ENCODE measurements around the gene GPR18. TPM values are rescaled to one million over a fixed set of nuclear protein-coding genes. Genes with fewer than 3 reads are reported as not detected.

GPR18 gene
- total RNA-seq, 1 donor from 2014 or later, result 0.59 TPM

DNA sequence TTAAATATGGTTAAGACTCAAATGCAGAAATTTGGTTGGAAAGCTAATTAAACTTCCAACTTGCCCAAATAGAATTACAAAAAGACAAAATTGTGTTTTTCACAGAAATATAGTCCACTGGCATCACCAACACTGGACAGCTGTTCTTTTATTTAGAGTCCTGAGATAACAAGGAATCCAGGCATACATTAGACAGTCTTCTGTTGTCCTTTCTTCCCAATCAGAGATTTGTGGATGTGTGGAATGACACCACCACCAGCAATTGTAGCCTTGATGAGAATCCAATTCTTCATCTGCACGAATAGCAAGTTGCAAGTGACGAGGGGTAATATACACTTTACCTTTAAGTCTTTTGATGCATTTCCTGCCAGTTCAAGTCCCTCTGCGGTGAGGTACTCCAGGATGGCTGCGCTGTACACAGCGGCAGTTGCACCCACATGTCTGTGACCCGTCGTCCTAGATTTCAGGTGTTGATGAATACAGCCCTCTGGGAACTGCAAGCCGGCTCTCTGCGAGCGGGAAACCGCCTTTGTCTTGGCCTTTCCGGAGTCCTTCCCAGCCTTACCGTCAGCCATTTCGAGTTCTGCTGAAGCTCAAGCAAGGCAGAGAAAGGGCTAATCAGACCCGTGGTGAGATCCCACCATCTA, 42.9 kb downstream of the GPR18 start:
- H3K9me3 ChIP-seq (ENCODE audit: insufficient read depth, low read depth, low read length), result no peaks in the 10 kb centered on the region
- no peak overlapping the region for H3K4me3 ChIP-seq (ENCODE audit: insufficient read depth, low read depth, low read length)
- no peak overlapping the region for H3K27ac Mint-ChIP-seq (ENCODE audit: unreplicated experiment)
- peaks cover 14% of the 10 kb centered on the region for H3K4me1 Mint-ChIP-seq (ENCODE audit: low read depth, unreplicated experiment)
- H2AFZ ChIP-seq (ENCODE audit: low read depth, low read length), result no peak overlapping the region
- no peak for FAIRE-seq
- peaks cover 5% of the 10 kb centered on the region for H3K36me3 Mint-ChIP-seq (ENCODE audit: low read depth, unreplicated experiment)
- no peak for DNase-seq (ENCODE audit: low read depth)
- TF ChIP-seq EZH2 (IDR thresholded peaks at IDR 0.05; ENCODE audit: insufficient read depth, low read length), result no peak
- TF ChIP-seq, protein P1, sequence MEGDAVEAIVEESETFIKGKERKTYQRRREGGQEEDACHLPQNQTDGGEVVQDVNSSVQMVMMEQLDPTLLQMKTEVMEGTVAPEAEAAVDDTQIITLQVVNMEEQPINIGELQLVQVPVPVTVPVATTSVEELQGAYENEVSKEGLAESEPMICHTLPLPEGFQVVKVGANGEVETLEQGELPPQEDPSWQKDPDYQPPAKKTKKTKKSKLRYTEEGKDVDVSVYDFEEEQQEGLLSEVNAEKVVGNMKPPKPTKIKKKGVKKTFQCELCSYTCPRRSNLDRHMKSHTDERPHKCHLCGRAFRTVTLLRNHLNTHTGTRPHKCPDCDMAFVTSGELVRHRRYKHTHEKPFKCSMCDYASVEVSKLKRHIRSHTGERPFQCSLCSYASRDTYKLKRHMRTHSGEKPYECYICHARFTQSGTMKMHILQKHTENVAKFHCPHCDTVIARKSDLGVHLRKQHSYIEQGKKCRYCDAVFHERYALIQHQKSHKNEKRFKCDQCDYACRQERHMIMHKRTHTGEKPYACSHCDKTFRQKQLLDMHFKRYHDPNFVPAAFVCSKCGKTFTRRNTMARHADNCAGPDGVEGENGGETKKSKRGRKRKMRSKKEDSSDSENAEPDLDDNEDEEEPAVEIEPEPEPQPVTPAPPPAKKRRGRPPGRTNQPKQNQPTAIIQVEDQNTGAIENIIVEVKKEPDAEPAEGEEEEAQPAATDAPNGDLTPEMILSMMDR (IDR thresholded peaks at IDR 0.05; ENCODE audit: insufficient read depth, low read depth, low read length), result no peak
- no peak overlapping the region for H3K9ac ChIP-seq (ENCODE audit: low read length)
- H3K4me1 ChIP-seq (ENCODE audit: insufficient read depth, low read length), result peaks cover 6% of the 10 kb centered on the region
- H3K36me3 ChIP-seq (ENCODE audit: insufficient read depth, low read length), result peaks cover 2% of the 10 kb centered on the region
- no peak overlapping the region for H3K4me2 ChIP-seq (ENCODE audit: low read length)
- H3K27me3 ChIP-seq (ENCODE audit: insufficient read depth, low read length), result no peaks in the 10 kb centered on the region
- H3K4me3 Mint-ChIP-seq (ENCODE audit: unreplicated experiment), result no peak overlapping the region
- peaks cover 71% of the 10 kb centered on the region for H4K20me1 ChIP-seq (ENCODE audit: insufficient read depth, low read length)
- H3K9me3 Mint-ChIP-seq (ENCODE audit: unreplicated experiment), result no peaks in the 10 kb centered on the region
- H3K27me3 Mint-ChIP-seq (ENCODE audit: low read depth, unreplicated experiment), result no peaks in the 10 kb centered on the region
- no peak overlapping the region for H3K27ac ChIP-seq (ENCODE audit: low read depth, low read length)
- peaks cover 88% of the 10 kb centered on the region for H3K79me2 ChIP-seq (ENCODE audit: insufficient read depth, low read length)

DNA sequence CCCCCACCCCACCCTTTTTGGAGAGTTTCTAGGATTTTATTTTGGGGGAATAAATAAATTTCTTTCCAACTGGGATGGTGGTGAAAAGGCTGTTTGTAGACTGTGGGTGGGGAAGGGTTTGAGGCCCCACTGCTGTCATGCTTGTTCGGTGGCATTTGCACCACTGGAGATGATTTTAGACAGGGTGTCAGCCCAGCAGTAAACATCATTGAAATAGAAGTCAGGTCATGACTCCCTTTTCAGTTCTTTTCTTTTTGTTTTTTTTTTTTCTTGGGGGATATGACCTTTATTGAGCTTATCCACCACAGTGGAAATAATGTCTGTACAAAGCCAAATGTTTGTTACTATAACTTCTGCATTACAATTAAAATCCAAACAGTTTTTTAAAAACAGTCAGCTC, 43.4 kb downstream of the GPR18 start:
- peaks cover 70% of the 10 kb centered on the region for H4K20me1 ChIP-seq (ENCODE audit: insufficient read depth, low read length)
- Mint-ChIP-seq H3K4me3 (ENCODE audit: unreplicated experiment) (no peak overlapping the region), H3K36me3 (ENCODE audit: low read depth, unreplicated experiment) (peaks cover 5% of the 10 kb centered on the region), H3K9me3 (ENCODE audit: unreplicated experiment) (no peaks in the 10 kb centered on the region), H3K27ac (ENCODE audit: unreplicated experiment) (no peak overlapping the region), H3K4me1 (ENCODE audit: low read depth, unreplicated experiment) (peaks cover 14% of the 10 kb centered on the region), H3K27me3 (ENCODE audit: low read depth, unreplicated experiment) (no peaks in the 10 kb centered on the region)
- no peak overlapping the region for H2AFZ ChIP-seq (ENCODE audit: low read depth, low read length)
- DNase-seq (ENCODE audit: low read depth) (no peak), FAIRE-seq (no peak)
- H3K27me3 ChIP-seq (ENCODE audit: insufficient read depth, low read length), result no peaks in the 10 kb centered on the region
- no peaks in the 10 kb centered on the region for H3K9me3 ChIP-seq (ENCODE audit: insufficient read depth, low read depth, low read length)
- TF ChIP-seq EZH2 (IDR thresholded peaks at IDR 0.05; ENCODE audit: insufficient read depth, low read length), result no peak
- TF ChIP-seq, protein P1 (IDR thresholded peaks at IDR 0.05; ENCODE audit: insufficient read depth, low read depth, low read length), result no peak
- H3K79me2 ChIP-seq (ENCODE audit: insufficient read depth, low read length), result peaks cover 88% of the 10 kb centered on the region
- H3K4me2 ChIP-seq (ENCODE audit: low read length), result no peak overlapping the region
- peaks cover 6% of the 10 kb centered on the region for H3K4me1 ChIP-seq (ENCODE audit: insufficient read depth, low read length)
- no peak overlapping the region for H3K27ac ChIP-seq (ENCODE audit: low read depth, low read length)
- no peak overlapping the region for H3K4me3 ChIP-seq (ENCODE audit: insufficient read depth, low read depth, low read length)
- H3K9ac ChIP-seq (ENCODE audit: low read length), result no peak overlapping the region
- H3K36me3 ChIP-seq (ENCODE audit: insufficient read depth, low read length), result peaks cover 2% of the 10 kb centered on the region

DNA sequence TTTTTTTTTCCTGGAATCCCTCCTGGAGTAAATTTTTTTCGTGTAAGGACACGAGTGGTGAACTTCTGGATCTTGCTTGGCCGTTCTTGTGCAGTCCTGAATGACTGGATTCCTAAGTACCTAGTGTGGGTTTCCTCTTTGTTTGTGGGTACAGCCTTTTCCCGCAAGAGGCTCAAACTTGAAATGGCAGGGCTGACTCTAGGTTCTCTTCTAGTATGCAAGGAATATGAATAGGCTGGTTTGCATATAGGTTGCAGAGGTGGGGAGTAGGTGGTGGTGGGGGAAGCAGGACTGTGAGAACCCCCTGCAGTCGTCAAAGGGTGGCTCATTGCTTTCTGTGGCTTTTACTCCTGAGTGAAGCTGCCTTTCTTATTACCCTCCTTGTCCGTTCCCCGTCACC, 43.9 kb downstream of the GPR18 start:
- no peak overlapping the region for H3K27ac Mint-ChIP-seq (ENCODE audit: unreplicated experiment)
- no peak overlapping the region for H3K4me2 ChIP-seq (ENCODE audit: low read length)

More for the DNA sequence above, 43.9 kb downstream of the GPR18 start:
- Histone ChIP-seq H3K4me3 (ENCODE audit: insufficient read depth, low read depth, low read length) (no peak overlapping the region), H4K20me1 (ENCODE audit: insufficient read depth, low read length) (peaks cover 68% of the 10 kb centered on the region), H3K9me3 (ENCODE audit: insufficient read depth, low read depth, low read length) (no peaks in the 10 kb centered on the region), H3K27ac (ENCODE audit: low read depth, low read length) (no peak overlapping the region), H3K36me3 (ENCODE audit: insufficient read depth, low read length) (peaks cover 2% of the 10 kb centered on the region), H2AFZ (ENCODE audit: low read depth, low read length) (no peak overlapping the region), H3K9ac (ENCODE audit: low read length) (no peak overlapping the region), H3K79me2 (ENCODE audit: insufficient read depth, low read length) (peaks cover 87% of the 10 kb centered on the region), H3K27me3 (ENCODE audit: insufficient read depth, low read length) (no peaks in the 10 kb centered on the region), H3K4me1 (ENCODE audit: insufficient read depth, low read length) (peaks cover 6% of the 10 kb centered on the region)
- H3K27me3 Mint-ChIP-seq (ENCODE audit: low read depth, unreplicated experiment), result no peaks in the 10 kb centered on the region
- TF ChIP-seq, protein P1 (IDR thresholded peaks at IDR 0.05; ENCODE audit: insufficient read depth, low read depth, low read length), result no peak
- no peak for TF ChIP-seq EZH2 (IDR thresholded peaks at IDR 0.05; ENCODE audit: insufficient read depth, low read length)
- peaks cover 15% of the 10 kb centered on the region for H3K4me1 Mint-ChIP-seq (ENCODE audit: low read depth, unreplicated experiment)
- FAIRE-seq, result no peak
- DNase-seq (ENCODE audit: low read depth), result no peak
- no peaks in the 10 kb centered on the region for H3K9me3 Mint-ChIP-seq (ENCODE audit: unreplicated experiment)
- peaks cover 8% of the 10 kb centered on the region for H3K36me3 Mint-ChIP-seq (ENCODE audit: low read depth, unreplicated experiment)
- H3K4me3 Mint-ChIP-seq (ENCODE audit: unreplicated experiment), result no peak overlapping the region

All from astrocyte (in vitro differentiated cells and primary cell).